GM13977 (cell line): ENCODE results near the gene TMEM45B.
"Not testable (repeated sequence)": the region's sequence is repeated elsewhere in the genome, so short reads cannot be mapped to it uniquely, and the experiment has no call there.

Experiments used
- DNase-seq: peaks from one replicate; pipeline ENCODE4 v3.0.0; 2012; ENCODE audit warnings: low spot score
- in situ Hi-C: fragments of 300-500 bp; cut with MboI; formaldehyde crosslinking; loops from one replicate; pipeline ENCODE4 v1.12.0; 2022; ENCODE audit warnings: low sequenced_read_pairs, low pct_unique_long_range_greater_than_20kb, mixed read lengths, inconsistent platforms; ENCODE audit not compliant: unreplicated experiment
- TF ChIP-seq, protein P1 (sequence below): IDR thresholded peaks from 2 replicates; pipeline ENCODE4 v1.5.1; 2012; ENCODE audit warnings: mild to moderate bottlenecking, control low read depth; ENCODE audit not compliant: insufficient read depth; ENCODE audit errors: extremely low read depth, missing control alignments

TMEM45B gene

GRCh38 chr11:129791515-129791914 lies 24.1 kb upstream of the TMEM45B start:
- in situ Hi-C loops = no loop called here

DNA sequence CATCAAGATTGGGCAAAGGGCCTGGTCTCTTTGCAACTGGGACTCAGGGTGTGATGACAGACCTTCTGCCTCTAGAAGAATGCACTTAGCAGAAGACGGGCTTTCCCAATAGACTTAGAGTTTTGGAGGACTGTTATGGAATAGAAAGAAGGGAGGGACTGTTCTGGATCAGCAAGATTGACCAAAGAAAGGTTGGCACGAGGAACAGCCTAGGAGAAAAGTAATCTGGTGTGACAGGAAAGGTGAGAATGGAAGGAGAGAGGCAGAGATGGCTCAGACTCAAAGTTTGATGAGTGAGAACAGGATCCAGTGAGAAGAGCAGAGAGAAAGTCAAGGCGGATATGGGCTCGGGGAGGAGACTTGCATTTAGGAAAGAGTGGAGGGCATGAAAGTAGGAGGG lies 23.0 kb upstream of the TMEM45B start:
- TF ChIP-seq, protein P1, sequence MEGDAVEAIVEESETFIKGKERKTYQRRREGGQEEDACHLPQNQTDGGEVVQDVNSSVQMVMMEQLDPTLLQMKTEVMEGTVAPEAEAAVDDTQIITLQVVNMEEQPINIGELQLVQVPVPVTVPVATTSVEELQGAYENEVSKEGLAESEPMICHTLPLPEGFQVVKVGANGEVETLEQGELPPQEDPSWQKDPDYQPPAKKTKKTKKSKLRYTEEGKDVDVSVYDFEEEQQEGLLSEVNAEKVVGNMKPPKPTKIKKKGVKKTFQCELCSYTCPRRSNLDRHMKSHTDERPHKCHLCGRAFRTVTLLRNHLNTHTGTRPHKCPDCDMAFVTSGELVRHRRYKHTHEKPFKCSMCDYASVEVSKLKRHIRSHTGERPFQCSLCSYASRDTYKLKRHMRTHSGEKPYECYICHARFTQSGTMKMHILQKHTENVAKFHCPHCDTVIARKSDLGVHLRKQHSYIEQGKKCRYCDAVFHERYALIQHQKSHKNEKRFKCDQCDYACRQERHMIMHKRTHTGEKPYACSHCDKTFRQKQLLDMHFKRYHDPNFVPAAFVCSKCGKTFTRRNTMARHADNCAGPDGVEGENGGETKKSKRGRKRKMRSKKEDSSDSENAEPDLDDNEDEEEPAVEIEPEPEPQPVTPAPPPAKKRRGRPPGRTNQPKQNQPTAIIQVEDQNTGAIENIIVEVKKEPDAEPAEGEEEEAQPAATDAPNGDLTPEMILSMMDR = no peak
- in situ Hi-C loops = no loop called here
- no peak for DNase-seq

More at GRCh38 chr11:129791515-129791914, 24.1 kb upstream of the TMEM45B start:
- DNase-seq = no peak
- TF ChIP-seq, protein P1 = no peak

DNA sequence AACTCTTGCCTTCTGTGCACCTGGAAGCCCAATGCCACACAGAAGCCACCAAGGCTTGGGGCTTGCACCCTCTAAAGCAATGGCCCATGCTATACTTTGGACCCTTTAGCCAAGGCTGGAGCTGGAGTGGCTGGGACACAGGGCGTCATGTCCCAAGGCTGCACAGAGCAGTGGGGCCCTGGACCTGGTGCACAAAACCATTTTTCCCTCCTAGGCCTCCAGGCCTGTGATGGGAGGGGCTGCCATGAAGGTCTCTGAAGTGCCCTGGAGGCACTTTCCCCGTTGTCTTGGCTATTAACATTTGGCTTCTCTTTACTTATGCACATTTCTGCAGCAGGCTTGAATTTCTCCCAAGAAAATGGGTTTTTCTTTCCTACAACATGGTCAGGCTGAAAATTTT lies 20.6 kb upstream of the TMEM45B start:
- DNase-seq = no peak
- TF ChIP-seq, protein P1 = no peak
- in situ Hi-C loops = no loop called here

GRCh38 chr11:129798212-129798611 lies 17.4 kb upstream of the TMEM45B start:
- DNase-seq = no peak
- in situ Hi-C loops = no loop called here
- TF ChIP-seq, protein P1 = no peak

- DNase-seq, in situ Hi-C loops: not testable (repeated sequence)
Measured at GRCh38 chr11:129800162-129800561, 15.5 kb upstream of the TMEM45B start.

DNA sequence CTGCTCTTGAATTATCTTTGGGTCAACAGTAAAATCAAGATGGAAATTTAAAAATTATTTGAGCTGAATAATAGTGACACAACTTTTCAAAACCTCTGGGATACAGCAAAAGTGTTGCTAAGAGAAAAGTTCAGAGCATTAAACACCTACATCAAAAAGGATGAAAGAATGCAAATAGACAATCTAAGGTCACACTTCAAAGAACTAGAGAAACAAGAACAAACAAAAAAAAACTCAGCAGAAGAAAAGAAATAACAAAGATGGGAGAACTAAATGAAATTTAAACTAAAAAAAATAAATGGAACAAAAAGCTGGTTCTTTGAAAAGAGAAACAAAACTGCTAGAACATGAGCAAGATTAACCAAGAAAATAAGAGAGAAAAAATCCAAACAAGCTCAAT lies 15.0 kb upstream of the TMEM45B start:
- TF ChIP-seq, protein P1 = no peak
- no peak for DNase-seq
- in situ Hi-C loops = no loop called here

GRCh38 chr11:129803533-129803932 lies 12.1 kb upstream of the TMEM45B start:
- TF ChIP-seq, protein P1 = no peak
- DNase-seq = no peak
- in situ Hi-C loops = no loop called here
